Sigmoid colon (tissue), 4 donors: ENCODE results near the gene MARCHF9.
"Not testable (repeated sequence)": the region's sequence is repeated elsewhere in the genome, so short reads cannot be mapped to it uniquely, and the experiment has no call there.

Source experiments
- EP300 ChIP-seq, 4 donors: sonication (generic); formaldehyde crosslinking; IDR thresholded peaks; one replicate each; pipeline ENCODE4 v1.6.1; 2017; ENCODE audit warnings: antibody characterized with exemption in 4 of 4
- POLR2A ChIP-seq, 2 donors: fragments of 450-650 bp; IDR thresholded peaks; one replicate each; pipeline ENCODE4 v1.6.1; 2016; ENCODE audit warnings: antibody characterized with exemption in 2 of 2, mild to moderate bottlenecking in 2 of 2, moderate library complexity in 2 of 2
- POLR2AphosphoS5 ChIP-seq, 4 donors: sonication (generic); formaldehyde crosslinking; IDR thresholded peaks; one replicate each; pipeline ENCODE4 v1.6.1; 2017; ENCODE audit warnings: antibody characterized with exemption in 4 of 4
- TF ChIP-seq, protein P1 (sequence below), 4 experiments: fragments of 450-650 bp in 3 of 4; fragments of 200-600 bp in 1 of 4; IDR thresholded peaks; one replicate each; pipeline ENCODE4 v1.5.1; 2016 to 2019; ENCODE audit warnings: antibody characterized with exemption in 4 of 4, mild to moderate bottlenecking in 3 of 4, moderate library complexity in 2 of 4

DNA sequence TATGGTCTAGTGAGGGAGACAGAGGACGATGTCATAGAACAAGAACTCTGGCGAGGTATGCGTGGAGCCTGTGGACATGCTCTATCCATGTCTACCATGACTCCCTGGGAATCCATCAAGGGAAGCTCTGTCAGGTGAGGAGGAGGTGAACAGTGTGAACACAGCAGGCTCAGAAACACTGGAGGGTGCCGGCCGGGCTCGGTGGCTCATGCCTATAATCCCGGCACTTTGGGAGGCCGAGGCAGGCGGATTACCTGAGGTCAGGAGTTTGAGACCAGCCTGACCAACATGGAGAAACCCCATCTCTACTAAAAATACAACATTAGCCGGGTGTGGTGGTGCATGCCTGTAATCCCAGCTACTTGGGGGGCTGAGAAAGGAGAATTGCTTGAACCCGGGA is 19.7 kb downstream of the MARCHF9 start:
- TF ChIP-seq, protein P1, sequence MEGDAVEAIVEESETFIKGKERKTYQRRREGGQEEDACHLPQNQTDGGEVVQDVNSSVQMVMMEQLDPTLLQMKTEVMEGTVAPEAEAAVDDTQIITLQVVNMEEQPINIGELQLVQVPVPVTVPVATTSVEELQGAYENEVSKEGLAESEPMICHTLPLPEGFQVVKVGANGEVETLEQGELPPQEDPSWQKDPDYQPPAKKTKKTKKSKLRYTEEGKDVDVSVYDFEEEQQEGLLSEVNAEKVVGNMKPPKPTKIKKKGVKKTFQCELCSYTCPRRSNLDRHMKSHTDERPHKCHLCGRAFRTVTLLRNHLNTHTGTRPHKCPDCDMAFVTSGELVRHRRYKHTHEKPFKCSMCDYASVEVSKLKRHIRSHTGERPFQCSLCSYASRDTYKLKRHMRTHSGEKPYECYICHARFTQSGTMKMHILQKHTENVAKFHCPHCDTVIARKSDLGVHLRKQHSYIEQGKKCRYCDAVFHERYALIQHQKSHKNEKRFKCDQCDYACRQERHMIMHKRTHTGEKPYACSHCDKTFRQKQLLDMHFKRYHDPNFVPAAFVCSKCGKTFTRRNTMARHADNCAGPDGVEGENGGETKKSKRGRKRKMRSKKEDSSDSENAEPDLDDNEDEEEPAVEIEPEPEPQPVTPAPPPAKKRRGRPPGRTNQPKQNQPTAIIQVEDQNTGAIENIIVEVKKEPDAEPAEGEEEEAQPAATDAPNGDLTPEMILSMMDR (IDR thresholded peaks at IDR 0.05): not testable (repeated sequence)
- TF ChIP-seq EP300, POLR2A, POLR2AphosphoS5 (IDR thresholded peaks at IDR 0.05): not testable (repeated sequence)
